GM12872 (cell line): ENCODE measurements around the gene SLC25A46.

Experiments
- CTCF ChIP-seq: IDR thresholded peaks from 3 replicates; pipeline ENCODE4 v1.5.1; 2011; ENCODE audit warnings: low read depth, mild to moderate bottlenecking, low read length, moderate library complexity; ENCODE audit not compliant: insufficient read depth

SLC25A46 gene

GRCh38 chr5:110738812-110739651 is at the start of gene SLC25A46:
Gene SLC25A46, plus strand, starts transcription at chr5:110739007. Its CDS starts 113 bp downstream, at chr5:110739120.
- TF ChIP-seq CTCF = no peak

- no peak for TF ChIP-seq CTCF
Observed at GRCh38 chr5:110702300-110702699, 36.5 kb upstream of the SLC25A46 start.

GRCh38 chr5:110702704-110703103 is 36.1 kb upstream of the SLC25A46 start:
- no peak for TF ChIP-seq CTCF

DNA sequence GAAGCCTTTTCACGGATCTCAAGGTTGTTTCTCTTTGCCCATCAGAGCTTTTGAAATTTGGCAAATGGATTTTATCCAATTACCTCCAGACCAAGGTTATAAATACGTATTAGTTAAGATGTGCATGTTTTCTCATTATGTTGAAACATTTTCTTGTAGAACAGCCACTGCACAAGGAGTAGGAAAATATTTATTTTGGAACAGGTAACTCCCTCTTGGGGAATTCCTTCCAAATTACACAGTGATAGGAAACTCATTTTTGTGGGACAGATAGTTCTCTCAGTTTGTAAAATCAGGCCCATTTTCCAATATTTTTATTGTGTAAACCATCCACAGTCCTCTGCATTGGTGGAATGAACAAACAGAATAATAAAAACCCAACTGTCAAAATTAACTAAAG is 35.3 kb upstream of the SLC25A46 start:
- no peak for TF ChIP-seq CTCF

DNA sequence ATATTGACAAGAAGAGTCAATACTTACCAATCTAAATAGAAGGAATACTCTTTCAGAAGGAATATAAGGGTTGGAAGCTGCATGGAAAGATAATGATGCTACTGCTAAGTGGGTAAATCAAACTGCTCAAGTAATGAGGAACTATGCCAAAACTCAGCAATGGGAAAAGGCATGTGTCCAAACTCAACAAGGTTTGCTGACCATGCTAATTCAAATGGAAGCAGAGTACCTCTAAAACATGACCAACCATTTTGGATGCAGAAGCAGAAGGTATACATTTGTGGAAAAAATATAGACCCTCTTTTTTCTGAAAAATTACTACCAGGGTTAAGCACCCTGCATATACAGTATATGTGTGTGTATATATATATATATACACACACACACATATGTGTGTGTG is 33.5 kb upstream of the SLC25A46 start:
- no peak for TF ChIP-seq CTCF

- TF ChIP-seq CTCF = no peak
Observed at GRCh38 chr5:110707260-110707844, 31.5 kb upstream of the SLC25A46 start.

DNA sequence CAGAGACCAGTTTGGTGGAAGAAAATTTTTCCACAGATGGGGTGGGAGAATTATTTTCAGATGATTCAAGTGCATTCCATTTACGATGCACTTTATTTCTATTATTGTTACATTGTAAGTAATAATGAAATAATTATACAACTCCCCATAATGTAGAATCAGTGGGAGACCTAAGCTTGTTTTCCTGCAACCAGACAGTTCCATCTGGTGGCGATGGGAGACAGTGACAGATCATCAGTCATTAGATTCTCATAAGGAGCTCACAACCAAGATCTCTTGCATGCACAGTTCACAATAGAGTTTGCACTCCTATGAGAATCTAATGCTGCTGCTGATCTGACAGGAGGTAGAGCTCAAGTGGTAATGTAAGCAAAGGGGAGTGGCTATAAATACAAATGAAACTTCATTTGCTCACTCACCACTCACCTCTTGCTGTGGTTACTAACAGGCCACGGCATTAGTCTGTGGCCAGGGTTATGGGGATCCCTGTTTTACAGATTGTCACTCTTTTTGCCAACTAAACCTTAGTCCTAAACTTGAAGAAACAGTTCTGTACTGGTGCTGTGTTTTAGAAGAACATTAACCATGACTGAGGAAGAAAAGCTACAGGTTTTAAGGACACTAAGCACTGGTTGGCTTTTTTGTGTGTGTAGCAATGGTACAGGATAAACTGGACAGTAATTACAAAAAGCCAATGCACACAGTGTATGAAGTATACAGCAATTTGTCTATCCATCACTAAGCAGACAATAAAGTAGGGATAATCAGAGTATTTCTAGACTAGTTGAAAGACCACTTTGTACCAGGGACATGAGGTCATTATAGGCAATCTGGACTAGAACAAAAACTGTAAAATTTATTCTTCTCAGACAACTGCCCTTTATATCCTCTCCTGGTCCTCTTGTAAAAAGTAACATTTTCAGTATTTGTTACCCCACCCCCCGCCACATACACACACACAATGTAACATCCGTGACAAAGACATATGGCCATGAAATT is 22.3 kb upstream of the SLC25A46 start:
- no peak for TF ChIP-seq CTCF
